Psoas muscle (tissue), 8 donors: ENCODE results near the gene FALEC. TPM values are rescaled to one million over a fixed set of nuclear protein-coding genes. Genes with fewer than 3 reads are reported as not detected.

Source experiments
- ATAC-seq, 4 donors: fragments of 200-7000 bp; cut with Tn5 transposase; one replicate each; pipeline ENCODE4 v1.9.1; 2020; ENCODE audit warnings: moderate library complexity in 3 of 4, mild to moderate bottlenecking in 2 of 4
- DNase-seq, 2 donors: peaks; one replicate each; pipeline ENCODE4 v3.0.0-alpha.2; 2020
- H3K27ac ChIP-seq: fragments of 200-600 bp; one replicate; pipeline ENCODE4 v1.8.0; 2022
- H3K27me3 ChIP-seq, 3 donors: fragments of 200-600 bp in 1 of 3; one replicate each; pipeline versions ENCODE4 v1.6.1 to v1.8.0; 2013 to 2022; ENCODE audit warnings: low read length in 2 of 3, mild to moderate bottlenecking in 2 of 3, moderate library complexity in 1 of 3; ENCODE audit not compliant: insufficient read depth in 3 of 3
- H3K36me3 ChIP-seq, 2 donors: fragments of 200-600 bp in 1 of 2; one replicate each; pipeline versions ENCODE4 v1.6.1 to v1.8.0; 2013 to 2022; ENCODE audit warnings: low read depth in 1 of 2, mild to moderate bottlenecking in 1 of 2, moderate library complexity in 1 of 2; ENCODE audit not compliant: insufficient read depth in 1 of 2
- H3K4me1 ChIP-seq: fragments of 200-600 bp; one replicate; pipeline ENCODE4 v1.8.0; 2022
- H3K4me3 ChIP-seq: fragments of 200-600 bp; one replicate; pipeline ENCODE4 v1.8.0; 2022; ENCODE audit warnings: mild to moderate bottlenecking
- H3K9me3 ChIP-seq: fragments of 200-600 bp; one replicate; pipeline ENCODE4 v1.8.0; 2022
- WGBS, 3 donors: extraction: QIAGEN DNeasy Blood & Tissue Kit; methylation state at CpG; one replicate each; pipeline versions ENCODE4 v1.1.6 to v1.1.7; 2013; 5-methylcytosine and 5-hydroxymethylcytosine counted together
- intact Hi-C, 2 donors: fragments of 100-400 bp; cut with DNase I; formaldehyde crosslinking; loops; one replicate each; pipeline versions ENCODE4 v1.11.0 to v1.14.2; 2022
- polyA plus RNA-seq, 3 donors: library from polyadenylated mRNA; stranded (reverse); fragments of 200-250 nt; gene quantifications; one replicate each; pipeline ENCODE4 v1.2.3, GENCODE V29; 2013
- total RNA-seq, 4 donors: library from RNA; stranded (reverse); fragmentation: NEBNext Ultra II Directional in 2 of 4; extraction: Animal tissue kit (Norgen Biotek cat#: 25700) in 2 of 4; gene quantifications; one replicate each; pipeline versions ENCODE4 v1.2.1 to v1.2.4, GENCODE V29; 2021 to 2023
- TF ChIP-seq, protein P1 (sequence below): fragments of 200-600 bp; IDR thresholded peaks from one replicate; pipeline ENCODE4 v1.8.0; 2022; ENCODE audit warnings: antibody characterized with exemption
- donor health status: healthy with polysubstance abuse.
- donor health status: DM: no; HTN: no; CAD: no; lungs with moderate emphysema.
- donor health status: Bipolar disorder and iron deficiency.
- donor health status: healthy.
- donor health status: DM: yes; HTN: yes; CAD: no.
- donor health status: DM: no; HTN: no; CAD: no.
- donor health status: DM: no; HTN: no; CAD: no.
- donor health status: DM: yes; HTN: yes; CAD: no.

FALEC gene
- total and polyA plus RNA-seq, 7 donors: 0.38 to 1.2 (median 0.39) TPM; not detected in 4

DNA sequence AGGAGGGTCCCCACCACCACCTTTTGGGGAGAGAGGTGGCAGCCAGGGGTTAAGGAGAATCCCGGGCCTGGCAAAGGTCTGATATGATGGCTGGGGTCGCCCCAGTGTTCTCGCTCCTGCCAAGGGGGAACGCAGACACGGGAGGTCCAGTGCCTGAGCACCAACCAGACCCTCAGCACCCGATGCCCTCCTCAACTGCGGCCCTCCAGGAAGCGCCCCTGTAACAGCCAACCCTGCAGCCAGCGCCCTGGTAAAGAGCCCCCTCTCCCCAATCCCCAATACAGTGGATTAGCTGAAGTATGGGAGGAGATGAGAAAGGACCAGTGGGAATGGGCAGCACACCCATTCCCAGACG, 44.1 kb downstream of the FALEC start:
- DNase-seq (peak in 1 of 2 donors; percentile 61), ATAC-seq (no peak)
- Histone ChIP-seq H3K4me1 (peaks cover 43% of the 10 kb centered on the region), H3K36me3 (peaks cover 0 to 27% of the 10 kb centered on the region in 2 donors), H3K27ac (peak overlapping the region; percentile 100), H3K4me3 (peak overlapping the region; percentile 71), H3K9me3 (no peaks in the 10 kb centered on the region), H3K27me3 (no peaks in the 10 kb centered on the region)
- TF ChIP-seq, protein P1, sequence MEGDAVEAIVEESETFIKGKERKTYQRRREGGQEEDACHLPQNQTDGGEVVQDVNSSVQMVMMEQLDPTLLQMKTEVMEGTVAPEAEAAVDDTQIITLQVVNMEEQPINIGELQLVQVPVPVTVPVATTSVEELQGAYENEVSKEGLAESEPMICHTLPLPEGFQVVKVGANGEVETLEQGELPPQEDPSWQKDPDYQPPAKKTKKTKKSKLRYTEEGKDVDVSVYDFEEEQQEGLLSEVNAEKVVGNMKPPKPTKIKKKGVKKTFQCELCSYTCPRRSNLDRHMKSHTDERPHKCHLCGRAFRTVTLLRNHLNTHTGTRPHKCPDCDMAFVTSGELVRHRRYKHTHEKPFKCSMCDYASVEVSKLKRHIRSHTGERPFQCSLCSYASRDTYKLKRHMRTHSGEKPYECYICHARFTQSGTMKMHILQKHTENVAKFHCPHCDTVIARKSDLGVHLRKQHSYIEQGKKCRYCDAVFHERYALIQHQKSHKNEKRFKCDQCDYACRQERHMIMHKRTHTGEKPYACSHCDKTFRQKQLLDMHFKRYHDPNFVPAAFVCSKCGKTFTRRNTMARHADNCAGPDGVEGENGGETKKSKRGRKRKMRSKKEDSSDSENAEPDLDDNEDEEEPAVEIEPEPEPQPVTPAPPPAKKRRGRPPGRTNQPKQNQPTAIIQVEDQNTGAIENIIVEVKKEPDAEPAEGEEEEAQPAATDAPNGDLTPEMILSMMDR: no peak
- intact Hi-C loops: loop anchor here (2.0 to 10.0 kb wide), 5 partner anchors 19 to 135 kb away; partner anchors contain the start of genes ENSA (in 1 of the 2), GOLPH3L (in 1 of the 2) and MCL1 (in 1 of the 2)
- WGBS, 3 donors: 58 to 71% (median 66%) methylated on average over 10 of the region's 10 CpGs

DNA sequence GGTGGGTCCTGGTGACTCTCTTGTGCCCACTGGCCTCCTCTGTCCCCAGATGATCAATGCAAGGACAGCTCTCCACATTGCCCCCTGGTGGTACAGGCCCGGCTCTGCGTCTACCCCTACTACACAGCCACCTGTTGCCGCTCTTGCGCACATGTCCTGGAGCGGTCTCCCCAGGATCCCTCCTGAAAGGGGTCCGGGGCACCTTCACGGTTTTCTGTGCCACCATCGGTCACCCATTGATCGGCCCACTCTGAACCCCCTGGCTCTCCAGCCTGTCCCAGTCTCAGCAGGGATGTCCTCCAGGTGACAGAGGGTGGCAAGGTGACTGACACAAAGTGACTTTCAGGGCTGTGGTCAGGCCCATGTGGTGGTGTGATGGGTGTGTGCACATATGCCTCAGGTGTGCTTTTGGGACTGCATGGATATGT, 44.5 kb downstream of the FALEC start:
- peak overlapping the region; percentile 100 for H3K27ac ChIP-seq
- intact Hi-C loops: loop anchor here (2.0 to 10.0 kb wide), 4 partner anchors 19 to 135 kb away; partner anchors contain the start of genes ENSA (in 1 of the 2), GOLPH3L (in 1 of the 2) and MCL1 (in 1 of the 2)

DNA sequence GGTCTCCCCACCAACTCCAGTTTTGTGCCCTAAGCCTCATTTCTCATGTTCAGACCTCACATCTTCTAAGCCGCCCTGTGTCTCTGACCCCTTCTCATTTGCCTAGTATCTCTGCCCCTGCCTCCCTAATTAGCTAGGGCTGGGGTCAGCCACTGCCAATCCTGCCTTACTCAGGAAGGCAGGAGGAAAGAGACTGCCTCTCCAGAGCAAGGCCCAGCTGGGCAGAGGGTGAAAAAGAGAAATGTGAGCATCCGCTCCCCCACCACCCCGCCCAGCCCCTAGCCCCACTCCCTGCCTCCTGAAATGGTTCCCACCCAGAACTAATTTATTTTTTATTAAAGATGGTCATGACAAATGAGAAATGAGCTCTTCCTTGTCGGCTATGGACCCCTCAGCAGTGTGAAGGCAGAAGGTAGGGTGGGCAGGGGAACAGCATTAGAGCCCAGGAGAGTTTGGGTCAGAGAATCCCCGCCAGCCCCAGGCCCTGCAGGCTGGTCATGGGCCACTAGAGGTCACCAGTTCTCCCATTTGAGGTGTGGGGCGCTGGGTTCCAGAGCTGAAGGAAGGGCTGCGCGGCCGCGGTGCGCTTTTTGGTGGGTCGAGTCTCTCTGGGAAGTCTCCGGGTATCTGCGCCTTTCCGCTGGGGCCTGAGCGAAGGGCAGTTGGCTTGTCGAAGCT, 45.2 kb downstream of the FALEC start:
- TF ChIP-seq, protein P1: peak; percentile 81
- WGBS, 3 donors: 12 to 16% (median 14%) methylated on average over 17 of the region's 17 CpGs
- intact Hi-C loops: loop anchor here (1.0 to 10.0 kb wide), 5 partner anchors 18 to 134 kb away; partner anchors contain the start of genes MCL1 (in 2 of the 2), ENSA (in 1 of the 2) and GOLPH3L (in 1 of the 2)
- no peaks in the 10 kb centered on the region for H3K9me3 ChIP-seq
- peak overlapping the region; percentile 100 for H3K27ac ChIP-seq
- peaks cover 0 to 23% of the 10 kb centered on the region in 2 donors for H3K36me3 ChIP-seq
- DNase-seq: peak; percentile 91 to 95
- H3K4me3 ChIP-seq: peak overlapping the region; percentile 71
- H3K4me1 ChIP-seq: peaks cover 54% of the 10 kb centered on the region
- H3K27me3 ChIP-seq: no peaks in the 10 kb centered on the region
- ATAC-seq: peak; percentile 64 to 76 (median 70)

More for the DNA sequence above, 44.5 kb downstream of the FALEC start:
- 7 to 13% (median 9%) methylated on average over 9 of the region's 9 CpGs for WGBS, 3 donors
- TF ChIP-seq, protein P1: peak; percentile 94
- ATAC-seq (peak; percentile 34 to 57 (median 44)), DNase-seq (peak; percentile 76 to 89)
- Histone ChIP-seq H3K36me3 (peaks cover 0 to 27% of the 10 kb centered on the region in 2 donors), H3K27me3 (no peaks in the 10 kb centered on the region), H3K9me3 (no peaks in the 10 kb centered on the region), H3K4me3 (peak overlapping the region; percentile 71), H3K4me1 (peaks cover 47% of the 10 kb centered on the region)

DNA sequence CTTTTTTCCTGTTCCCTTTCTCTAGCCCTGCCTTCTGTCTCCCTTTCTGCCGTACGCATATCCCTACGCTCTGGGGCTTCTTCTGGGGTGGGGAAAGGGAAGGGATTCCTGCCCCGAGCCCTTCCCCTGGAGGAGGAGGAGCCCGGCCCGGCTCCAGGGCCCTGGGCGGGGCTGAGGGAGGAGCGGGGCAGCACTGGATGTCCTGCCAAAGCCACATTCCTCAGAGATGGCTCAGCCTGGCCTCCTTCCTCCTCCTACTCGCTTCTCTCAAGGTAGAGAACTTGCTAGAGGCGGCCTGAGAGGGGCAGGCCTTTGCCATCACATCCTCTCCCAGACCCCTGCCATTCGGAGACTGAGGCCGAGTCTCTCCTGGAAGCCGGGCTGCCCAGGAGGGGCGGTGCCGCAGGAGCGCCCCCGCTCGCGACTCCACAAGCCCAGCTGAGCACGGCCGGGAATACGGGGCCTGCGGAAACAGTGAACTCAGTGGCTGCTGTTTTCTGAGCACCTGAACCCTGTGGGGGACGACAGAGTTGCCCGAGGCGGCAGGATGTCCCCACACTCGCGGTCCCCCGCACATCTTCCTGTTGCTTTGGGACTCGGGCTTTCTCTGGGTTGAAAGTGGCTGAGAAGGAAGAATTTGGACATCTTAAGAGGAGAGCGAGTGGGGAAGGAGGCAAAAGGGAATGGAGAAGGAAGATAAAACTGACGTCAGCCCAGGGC, 45.9 kb downstream of the FALEC start:
- ATAC-seq (peak; percentile 84 to 86 (median 85)), DNase-seq (peak; percentile 93 to 97)
- Histone ChIP-seq H3K36me3 (peaks cover 0 to 16% of the 10 kb centered on the region in 2 donors), H3K27me3 (no peaks in the 10 kb centered on the region), H3K4me1 (peaks cover 61% of the 10 kb centered on the region), H3K4me3 (peak overlapping the region; percentile 71), H3K27ac (peak overlapping the region; percentile 100), H3K9me3 (no peaks in the 10 kb centered on the region)
- TF ChIP-seq, protein P1: no peak
- intact Hi-C loops: loop anchor here (1.0 to 10.0 kb wide), 5 partner anchors 17 to 133 kb away; partner anchors contain the start of genes MCL1 (in 2 of the 2), ENSA (in 1 of the 2) and GOLPH3L (in 1 of the 2)
- 1 to 2% (median 1%) methylated on average over 28 to 32 of the region's 32 CpGs for WGBS, 3 donors
